Measurements from ENCODE around the gene HDDC3.

HDDC3 gene

DNA sequence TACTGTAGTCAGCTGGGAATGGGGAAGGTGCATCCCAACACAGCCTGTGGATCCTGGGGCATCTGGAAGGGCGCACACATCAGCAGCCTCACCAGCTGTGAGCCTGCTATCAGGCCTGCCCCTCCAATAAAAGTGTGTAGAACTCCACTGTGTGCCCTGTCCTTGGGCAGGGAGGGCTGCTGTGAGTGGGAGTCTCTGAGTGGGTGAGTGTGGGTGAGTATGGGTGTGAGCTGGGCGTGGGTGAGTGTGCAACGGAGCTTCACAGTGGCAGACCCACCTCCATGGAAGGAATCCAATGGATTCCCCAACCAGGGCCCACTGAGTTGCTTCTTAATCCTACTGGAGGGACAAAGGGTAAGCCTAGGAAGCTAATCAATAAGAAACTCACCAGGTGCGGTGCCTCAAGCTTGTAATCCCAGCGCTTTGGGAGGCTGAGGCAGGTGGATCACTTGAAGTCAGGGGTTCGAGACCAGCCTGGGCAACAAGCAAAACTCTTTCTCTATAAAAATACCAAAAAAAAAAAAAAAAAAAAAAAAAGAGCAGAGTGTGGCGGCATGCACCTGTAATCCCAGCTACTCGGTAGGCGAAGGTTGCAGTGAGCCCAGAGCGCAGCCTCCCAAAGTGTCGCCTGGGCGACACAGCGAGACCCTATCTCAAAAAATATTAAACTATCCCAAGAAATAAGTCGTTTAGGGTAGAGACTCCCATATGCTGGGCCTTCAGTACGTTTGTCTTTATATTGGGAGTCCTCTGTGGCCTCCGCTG is 21.8 kb upstream of the HDDC3 start:
- no peak for DNase-seq

- no peak for DNase-seq
Measured at GRCh38 chr15:90952901-90953677, 20.7 kb upstream of the HDDC3 start.

DNA sequence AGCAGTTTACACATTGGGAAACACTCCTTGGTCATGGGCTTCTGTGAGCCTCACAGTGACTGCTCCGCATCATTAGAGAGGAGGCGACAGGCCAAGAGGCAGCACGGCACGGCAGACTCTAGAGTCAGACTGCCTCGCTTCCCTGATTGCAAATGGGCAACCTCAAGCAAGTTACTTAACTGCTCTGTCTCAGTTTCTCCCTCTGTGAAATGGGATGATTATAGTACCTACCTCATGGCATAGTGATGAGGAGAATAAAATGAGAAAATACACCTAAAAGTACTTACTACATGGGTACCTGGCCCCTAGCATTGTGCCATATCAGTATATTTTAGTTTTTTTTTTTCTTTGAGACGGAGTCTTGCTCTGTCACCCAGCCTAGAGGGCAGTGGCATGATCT is 18.3 kb upstream of the HDDC3 start:
- no peak for DNase-seq

DNA sequence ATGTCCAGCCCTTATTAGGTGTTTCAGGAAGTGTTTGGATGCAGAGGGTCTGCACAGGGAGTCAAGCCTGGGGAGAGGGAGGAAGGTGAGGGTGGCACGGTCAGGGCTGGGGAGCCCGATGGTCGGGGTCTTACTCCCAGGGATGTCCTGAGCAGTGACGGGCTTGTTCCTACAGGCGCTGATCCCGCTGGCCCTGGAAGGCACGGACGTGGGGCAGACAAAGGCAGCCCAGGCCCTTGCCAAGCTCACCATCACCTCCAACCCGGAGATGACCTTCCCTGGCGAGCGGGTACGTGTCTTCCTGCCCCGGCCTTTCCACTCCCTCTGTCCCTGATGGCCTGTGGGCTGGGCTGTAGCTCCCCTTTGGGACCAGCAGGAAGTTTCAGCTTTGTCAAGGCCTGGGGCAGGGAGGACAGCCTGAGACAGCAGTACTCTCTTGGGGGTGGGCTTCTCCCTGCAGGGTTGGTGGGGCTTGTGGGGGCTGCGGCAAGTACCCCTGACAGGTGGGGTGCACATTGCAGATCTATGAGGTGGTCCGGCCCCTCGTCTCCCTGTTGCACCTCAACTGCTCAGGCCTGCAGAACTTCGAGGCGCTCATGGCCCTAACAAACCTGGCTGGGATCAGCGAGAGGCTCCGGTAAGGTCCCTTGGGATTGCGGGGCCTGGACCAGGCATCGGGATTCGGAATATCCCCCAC is 17.8 kb upstream of the HDDC3 start:
- DNase-seq, result no peak

DNA sequence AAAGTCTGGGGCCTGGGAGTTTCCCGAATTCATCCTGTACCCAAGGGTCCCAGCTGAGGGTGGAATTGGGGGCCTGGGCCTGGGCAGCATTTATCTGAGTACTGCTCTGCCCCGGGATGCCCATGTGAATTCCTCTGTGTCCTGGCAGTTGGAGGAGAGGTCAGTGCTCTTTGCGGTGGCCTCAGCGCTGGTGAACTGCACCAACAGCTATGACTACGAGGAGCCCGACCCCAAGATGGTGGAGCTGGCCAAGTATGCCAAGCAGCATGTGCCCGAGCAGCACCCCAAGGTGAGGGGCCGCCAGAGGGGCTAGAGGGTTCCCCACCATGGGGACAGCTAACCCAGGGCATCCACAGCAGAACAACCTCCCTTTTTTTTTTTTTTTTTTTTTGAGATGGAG is 16.2 kb upstream of the HDDC3 start:
- no peak for DNase-seq

DNA sequence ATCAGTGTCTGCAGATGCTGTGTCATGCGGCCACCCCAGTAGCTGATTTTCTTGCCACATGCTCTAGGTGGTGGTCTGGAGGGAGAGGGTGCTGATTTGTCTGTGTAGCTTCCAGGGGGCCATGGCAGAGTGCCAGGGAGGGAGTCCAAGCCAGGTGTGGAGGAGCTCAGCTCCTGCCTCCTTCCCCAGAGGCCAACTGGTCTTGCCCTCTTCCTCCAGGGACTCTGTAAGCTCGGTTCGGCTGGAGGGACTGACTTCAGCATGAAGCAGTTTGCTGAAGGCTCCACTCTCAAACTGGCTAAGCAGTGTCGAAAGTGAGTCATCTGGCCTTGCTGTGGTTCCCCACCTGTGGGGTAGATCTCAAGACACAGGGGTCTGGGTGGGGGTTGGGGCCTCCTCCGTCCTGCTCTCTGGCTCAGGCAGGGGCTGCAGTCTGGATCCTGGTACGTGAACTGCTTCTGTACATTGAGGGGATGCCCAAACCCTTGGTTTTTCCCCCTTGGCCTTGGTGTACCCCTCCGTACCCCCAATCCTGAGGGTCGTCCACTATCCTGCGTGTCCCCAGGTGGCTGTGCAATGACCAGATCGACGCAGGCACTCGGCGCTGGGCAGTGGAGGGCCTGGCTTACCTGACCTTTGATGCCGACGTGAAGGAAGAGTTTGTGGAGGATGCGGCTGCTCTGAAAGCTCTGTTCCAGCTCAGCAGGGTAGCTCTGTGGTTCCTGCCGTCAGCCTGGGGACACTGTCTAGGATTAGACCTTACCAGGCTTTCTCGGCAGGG is 15.4 kb upstream of the HDDC3 start:
- no peak for DNase-seq

GRCh38 chr15:90946941-90947576 is 14.7 kb upstream of the HDDC3 start:
- no peak for DNase-seq

DNA sequence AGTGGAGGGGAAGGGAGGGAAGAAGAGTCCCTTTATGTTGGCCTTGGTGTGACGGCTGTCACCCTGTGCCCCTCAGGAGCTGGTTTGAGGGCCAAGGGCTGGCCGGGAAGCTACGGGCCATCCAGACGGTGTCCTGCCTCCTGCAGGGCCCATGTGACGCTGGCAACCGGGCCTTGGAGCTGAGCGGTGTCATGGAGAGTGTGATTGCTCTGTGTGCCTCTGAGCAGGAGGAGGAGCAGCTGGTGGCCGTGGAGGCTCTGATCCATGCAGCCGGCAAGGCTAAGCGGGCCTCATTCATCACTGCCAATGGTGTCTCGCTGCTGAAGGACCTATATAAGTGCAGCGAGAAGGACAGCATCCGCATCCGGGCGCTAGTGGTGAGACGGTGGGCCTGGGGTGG is 14.2 kb upstream of the HDDC3 start:
- DNase-seq, result no peak

DNA sequence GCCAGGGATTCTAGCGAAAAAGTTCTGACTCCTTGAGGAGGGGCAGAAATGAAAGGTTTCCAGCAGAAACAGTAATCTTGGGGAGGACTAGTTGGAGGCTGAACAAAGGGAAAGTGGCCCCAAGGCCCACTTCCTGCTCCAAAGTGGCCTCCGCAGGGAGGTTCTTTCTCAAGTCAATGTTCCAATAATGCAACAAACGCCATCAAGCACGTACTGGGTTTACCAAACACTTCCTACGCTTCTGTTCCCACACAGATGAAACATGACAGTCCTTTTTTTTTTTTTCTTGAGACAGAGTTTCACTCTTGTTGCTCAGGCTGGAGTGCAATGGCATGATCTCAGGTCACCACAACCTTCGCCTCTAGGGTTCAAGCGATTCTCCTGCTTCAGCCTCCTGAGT is 12.7 kb upstream of the HDDC3 start:
- DNase-seq, result no peak

- no peak for DNase-seq
Measured at GRCh38 chr15:90942354-90943120, 10.2 kb upstream of the HDDC3 start.

GRCh38 chr15:90941038-90941437 is 8.7 kb upstream of the HDDC3 start:
- no peak for DNase-seq

DNA sequence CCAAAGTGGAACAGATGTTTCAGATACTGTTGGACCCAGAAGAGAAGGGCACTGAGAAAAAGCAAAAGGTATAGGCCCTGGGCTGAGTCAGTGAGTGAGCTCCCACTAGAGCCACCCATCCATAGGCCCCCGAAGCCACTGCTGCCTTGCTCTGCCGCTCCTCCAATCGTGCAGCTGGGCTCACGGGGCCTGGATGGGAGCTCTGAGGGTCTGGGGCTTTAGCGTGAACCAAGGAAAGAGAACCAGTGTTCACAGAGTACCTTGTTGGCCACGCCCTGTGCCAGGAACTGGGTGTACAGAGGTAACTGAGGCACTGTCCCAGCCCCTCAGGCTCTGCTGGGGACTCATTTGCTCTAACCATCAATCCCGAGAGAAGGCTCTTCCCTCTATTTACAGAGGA is 7.4 kb upstream of the HDDC3 start:
- no peak for DNase-seq

DNA sequence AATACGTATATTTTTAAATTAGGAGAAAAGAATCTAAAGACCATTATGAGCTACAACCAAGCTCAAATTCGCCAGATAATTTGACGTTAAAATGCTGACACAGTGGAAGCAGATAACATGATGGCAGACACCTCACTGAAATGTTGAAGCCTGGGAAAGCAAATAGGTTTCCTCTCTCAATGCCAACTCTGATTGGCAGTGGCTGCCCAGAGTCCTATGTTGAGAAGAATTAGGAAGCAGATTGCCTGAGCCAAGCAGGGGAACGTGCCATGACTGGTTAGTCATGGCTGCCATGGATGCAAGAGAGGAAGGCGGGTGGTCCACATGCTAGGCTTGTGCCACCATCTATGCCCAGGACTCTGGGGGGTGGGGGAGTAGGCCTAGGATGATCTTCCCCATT is 5.9 kb upstream of the HDDC3 start:
- DNase-seq, result no peak

DNA sequence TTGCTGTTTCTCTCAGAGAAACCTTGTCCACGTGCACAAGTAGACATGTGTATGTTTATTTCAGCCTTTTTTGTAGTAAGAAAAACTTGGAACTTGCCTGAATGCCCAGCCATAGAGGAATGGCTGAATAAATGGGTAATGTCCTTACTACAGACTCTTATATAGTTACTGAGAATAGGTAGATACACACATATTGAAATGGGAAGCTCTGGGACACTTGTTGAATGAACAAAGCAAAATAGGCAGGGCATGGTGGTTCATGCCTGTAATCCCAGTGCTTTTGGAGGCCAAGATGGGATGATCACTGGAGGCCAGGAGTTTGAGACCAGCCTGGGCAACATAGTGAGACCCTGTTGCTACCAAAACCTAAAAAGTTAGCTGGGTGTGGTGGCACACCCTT is 4.5 kb upstream of the HDDC3 start:
- no peak for DNase-seq

DNA sequence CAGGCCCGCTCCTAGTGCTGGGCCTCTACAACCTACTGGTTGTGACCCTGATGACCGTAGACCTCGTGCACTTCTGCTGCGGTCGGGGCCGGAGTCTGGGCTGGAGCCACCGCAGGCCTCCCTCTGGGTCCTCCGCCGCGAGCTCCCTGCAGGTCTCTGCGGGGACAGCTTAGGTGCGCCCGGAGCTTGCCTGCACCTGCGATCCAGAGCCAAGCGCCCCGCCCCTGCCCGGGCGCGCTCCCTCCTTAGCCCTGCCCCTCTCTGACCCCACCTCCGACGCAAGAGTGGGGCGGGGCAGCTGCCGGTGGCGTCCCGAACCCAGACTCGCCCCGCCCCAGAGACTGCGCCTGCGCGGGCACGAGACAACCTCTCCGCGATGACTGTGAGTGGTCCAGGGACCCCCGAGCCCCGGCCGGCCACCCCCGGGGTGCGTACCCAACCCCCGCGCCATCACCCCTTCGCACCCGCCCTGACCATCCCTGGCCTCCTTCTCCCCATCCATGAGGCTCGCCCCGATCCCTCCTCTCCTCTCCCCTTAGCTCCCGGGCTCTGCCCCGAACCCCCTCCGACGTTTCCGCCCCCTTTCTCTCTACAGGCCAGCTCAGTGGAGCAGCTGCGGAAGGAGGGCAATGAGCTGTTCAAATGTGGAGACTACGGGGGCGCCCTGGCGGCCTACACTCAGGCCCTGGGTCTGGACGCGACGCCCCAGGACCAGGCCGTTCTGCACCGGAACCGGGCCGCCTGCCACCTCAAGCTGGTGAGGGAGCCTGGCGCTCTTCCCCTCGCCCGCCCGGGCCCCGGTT is 2.8 kb upstream of the HDDC3 start, which contains the start of gene UNC45A:
UNC45A (plus strand) TSS at position 337 of the 803 bp plus-strand sequence; CDS start at position 377, 40 bp downstream.
- peak; percentile 93 for DNase-seq

GRCh38 chr15:90934256-90934948 is 2.1 kb upstream of the HDDC3 start:
- peak; percentile 86 for DNase-seq

DNA sequence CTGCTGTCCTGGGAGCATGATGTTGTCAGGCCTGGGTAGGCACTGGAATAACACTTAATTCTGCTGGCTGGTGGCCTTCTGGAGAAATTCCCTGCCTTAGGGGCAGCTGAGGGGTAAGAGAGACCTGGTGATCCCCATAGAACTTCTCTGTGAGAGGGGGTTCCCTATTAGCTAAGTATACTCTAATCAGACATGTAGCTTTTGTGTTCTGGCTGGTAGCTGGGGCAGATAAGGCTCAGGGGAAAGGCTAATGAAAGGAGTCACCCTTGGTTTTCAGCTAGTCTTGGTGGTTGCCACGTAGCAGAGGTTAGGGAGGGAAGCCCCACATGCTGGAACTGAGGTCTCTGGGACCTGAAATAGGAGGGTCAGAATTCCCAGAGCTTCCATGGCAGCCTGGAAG is 952 bp upstream of the HDDC3 start:
- no peak for DNase-seq

DNA sequence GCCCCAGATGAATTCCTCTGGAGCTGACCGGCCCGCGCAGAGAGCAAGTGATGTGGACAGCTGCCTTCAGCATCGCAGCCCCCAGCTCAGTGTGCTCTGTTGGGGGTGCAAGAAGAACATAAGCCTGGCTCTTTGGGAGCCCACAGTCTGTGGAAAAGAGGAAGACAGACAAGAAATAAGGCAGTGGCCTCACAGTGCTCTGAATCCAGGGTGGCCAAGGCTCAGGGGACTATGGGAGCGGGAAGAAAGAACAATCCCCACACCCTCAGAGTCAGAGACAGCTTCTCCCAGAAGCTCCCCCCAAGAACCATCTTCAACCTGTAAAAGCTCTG is 277 bp upstream of the HDDC3 start:
- no peak for DNase-seq

DNA sequence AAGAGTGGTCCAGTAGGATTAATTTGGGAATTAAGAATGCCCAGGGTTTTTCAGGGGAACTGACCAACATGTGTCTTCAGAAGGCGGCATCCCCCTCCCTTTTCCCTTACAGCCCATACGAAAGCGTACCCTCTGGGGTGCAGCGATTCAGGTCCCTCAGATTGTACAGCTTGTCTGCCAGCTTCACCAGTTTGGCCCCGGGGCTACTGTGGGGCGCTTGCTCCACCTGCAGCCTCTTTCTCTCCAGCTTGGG is 848 bp downstream of the HDDC3 start:
- no peak for DNase-seq

GRCh38 chr15:90930861-90931574 is 1.3 kb downstream of the HDDC3 start:
- DNase-seq, result no peak
